ENCODE results near the gene PAM.
A peak's percentile ranks its signal among the peaks of the same experiment; 100 is the strongest.
"Not testable (repeated sequence)": the region's sequence is repeated elsewhere in the genome, so short reads cannot be mapped to it uniquely, and the experiment has no call there.

The PAM gene

DNA sequence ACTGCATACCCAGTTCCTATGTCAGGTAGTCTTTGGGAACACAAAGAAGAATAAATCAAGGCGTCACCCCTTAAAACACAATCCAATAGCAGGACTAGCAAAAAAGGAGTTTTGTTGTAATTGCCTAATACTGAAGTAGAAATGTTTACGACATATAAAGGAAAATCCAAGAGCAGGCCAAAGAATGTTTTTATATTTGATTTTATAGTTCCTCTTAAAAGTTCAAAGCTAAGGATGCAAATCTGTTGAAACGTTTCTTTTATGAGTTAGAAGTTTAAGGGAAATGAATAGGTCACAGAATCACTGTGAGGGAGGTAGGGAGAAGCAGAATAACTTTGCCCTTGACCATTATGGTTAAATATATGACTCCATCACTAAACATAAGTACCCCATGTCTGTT lies 136.1 kb downstream of the PAM start:
- FAIRE-seq: no peak
- DNase-seq (ENCODE audit: insufficient read length, low spot score): no peak

DNA sequence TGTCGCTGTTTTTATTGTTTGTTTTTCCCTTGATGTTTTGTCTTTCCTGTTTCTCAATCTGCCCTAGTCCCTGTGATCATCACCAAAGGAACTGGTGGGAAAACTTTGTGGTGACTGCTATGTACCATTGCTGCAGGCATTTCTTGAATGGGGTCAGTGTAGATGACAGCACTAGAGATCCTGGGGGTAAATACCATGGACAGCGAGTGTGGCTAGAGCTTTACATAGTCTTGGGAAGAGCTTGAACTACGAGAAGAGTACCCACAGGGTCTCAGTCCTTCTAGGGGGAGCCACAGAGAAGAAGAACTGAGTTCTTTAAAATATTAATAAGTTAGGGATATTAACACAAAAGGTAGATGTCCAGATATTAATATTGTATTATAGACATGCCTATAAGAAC lies 138.8 kb downstream of the PAM start:
- FAIRE-seq (no peak), DNase-seq (ENCODE audit: insufficient read length, low spot score) (no peak)

DNA sequence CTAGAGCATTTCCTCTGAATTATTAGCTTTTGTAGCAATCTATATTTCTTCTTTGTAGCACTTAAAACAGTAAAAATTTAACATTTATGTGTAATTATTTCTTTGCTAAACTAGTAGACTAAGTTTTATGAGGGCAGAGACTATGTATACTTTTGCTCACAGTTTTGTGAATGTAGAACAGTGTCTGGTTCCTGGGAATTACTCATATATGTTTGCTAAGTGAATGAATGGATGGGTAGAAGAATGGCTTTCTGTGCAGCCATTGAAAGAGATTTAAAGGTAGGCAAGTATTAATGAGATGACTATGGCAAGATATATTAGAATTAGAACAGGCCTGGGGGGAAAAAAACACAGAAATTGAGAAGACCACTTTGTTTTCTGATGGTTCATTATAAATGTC lies 140.1 kb downstream of the PAM start:
- FAIRE-seq (no peak), DNase-seq (ENCODE audit: insufficient read length, low spot score) (no peak)

DNA sequence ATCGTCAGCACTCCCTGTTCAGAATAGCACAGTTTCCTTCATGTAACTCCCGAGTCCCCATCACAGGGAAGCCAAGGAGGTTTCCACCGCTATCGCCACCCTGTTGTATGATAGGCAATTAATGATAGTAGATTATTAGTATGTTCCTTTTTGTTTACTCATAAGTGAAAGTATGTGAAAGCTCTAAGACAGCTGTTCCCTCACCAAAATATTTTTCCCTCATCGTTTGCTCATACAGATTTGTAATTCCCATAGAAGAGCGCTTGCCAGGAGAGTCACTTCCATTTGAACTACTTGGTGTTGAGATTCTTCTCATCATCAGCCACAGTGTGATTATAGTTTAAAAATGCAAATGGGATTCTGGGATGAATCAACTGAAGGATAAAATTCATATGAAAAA lies 140.9 kb downstream of the PAM start:
- FAIRE-seq (no peak), DNase-seq (ENCODE audit: insufficient read length, low spot score) (no peak)

DNA sequence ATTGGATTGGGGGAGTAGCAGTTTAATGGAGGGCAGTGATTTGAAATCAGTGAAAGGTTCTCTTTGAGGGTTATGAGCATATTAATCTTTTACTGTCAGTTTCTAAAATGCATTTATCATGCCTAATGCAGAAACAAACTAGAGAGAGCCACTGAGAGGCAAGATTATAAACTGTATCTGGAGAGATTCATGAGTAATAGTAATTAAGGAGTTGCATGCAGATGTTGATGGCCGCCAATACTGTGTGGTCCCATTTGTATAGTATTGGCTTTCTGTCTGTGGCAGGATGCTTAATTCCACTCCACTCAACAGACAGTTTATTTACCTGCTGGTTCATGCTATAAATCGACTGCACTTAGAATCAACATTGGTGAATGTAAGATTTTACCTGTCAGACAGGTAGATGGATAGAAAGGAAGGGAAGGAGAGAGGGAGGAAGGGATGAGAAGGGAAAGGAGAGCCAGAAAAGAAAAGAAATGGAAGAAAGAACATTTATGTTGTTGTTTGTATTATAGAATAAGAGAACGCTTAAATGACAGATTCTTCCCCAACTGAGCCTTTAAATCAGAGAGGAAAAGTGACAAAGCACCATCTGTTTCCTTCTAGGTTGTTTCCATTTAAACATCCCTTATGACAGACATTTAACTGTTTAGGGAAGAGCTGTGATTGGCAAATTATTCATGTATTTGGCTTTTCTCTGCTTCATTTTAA lies 146.5 kb downstream of the PAM start:
- DNase-seq (ENCODE audit: insufficient read length, low spot score) (no peak), FAIRE-seq (no peak)

DNA sequence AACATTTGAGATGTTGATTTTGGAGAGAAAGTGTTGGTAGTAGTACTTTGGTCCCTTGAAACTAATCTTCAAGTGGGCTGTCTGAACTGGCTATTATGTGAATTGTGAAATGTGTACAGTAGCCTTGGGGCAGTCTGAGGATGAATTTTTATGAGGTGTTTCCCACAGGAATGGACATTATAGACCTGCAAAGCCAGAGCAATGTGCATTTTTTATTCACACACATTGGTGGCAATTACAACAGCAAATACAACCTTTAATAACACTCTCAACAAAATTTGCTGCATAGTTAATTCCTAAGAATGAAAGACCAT lies 147.0 kb downstream of the PAM start:
- DNase-seq (ENCODE audit: insufficient read length, low spot score) (no peak), FAIRE-seq (no peak)

DNA sequence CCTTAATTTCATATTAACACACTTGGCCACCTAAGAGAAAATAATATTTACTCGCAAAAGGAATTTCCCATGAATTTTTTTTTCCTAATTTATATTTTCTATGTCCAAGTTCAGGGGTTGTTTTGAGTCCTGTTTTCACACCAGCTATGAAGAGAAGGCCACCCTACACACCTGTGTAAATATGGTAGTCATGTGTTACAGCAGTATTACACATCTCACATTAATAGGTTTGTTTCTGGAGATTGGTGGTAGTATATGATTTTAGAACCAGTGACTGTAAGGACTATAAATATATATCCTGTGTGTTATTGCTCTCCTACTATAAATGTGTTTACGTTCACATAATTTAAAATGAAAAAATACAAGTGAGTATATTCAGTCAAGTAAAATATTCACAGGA lies 147.5 kb downstream of the PAM start:
- DNase-seq (ENCODE audit: insufficient read length, low spot score): no peak
- FAIRE-seq: no peak

DNA sequence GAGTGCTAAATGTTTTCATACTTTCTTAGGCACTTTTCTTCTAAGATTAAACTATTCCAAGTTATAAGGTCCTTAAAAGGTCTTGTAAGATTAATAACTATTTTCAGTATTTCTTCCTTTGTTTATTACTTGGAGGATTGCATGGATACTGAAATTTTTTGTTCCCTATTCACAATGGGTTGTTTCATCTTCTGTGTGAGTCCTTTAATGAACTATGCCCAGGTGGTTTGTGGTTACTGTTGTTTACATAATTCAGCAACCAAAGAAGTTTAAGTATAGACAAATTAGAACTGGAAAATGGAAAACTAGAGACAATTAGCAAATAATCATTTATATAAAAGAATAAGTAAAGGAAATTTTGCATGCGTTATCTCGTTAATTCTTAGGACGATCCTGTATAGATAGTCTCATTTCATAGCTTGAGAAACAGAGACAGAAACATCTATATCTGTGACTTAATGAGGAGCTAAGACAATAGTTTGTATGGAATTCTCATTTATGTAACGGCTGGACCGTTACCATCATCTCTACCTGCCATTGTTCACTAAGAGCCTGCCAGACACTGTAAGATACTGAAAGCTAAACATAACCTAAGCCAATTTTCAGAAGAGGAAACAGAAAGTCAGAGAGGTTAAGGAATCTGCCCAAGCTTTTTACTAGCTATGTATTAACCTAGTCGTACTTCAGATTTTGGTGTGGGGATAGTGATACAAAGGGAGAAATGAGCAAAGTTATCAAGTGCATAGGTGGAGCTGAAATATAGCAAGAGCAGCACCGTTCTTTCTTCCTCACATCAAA lies 148.2 kb downstream of the PAM start:
- FAIRE-seq (no peak), DNase-seq (ENCODE audit: insufficient read length, low spot score) (no peak)

DNA sequence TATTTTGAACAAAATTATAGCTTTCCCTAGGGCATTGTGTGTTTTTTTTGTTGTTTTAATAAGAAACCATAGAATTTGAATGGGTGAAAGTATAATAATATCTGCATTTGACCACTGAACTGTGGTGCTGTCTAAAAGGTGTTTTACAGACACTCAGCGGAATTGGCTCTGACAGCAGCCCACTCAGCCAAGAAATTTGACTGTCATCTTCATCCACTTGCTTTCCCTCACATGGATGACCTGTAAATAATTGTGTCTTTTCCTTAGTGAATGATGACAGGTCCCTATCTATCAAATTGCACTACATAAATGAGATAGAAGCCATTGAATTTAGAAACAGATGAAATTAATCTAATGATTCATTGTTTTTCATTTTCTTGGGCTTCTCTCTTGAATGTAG lies 150.0 kb downstream of the PAM start:
- no peak for FAIRE-seq
- DNase-seq (ENCODE audit: insufficient read length, low spot score): no peak

DNA sequence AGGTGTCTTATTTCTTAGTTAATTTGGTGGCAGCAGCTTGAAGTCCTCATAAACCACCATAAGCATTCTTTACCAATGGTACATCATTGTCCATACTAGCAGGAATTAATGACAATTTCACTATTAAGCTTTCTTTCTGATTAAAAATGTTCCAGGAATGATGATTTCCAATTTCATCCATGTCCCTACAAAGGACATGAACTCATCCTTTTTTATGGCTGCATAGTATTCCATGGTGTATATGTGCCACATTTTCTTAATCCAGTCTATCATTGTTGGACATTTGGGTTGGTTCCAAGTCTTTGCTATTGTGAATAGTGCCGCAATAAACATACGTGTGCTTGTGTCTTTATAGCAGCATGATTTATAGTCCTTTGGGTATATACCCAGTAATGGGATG lies 152.0 kb downstream of the PAM start:
- DNase-seq (ENCODE audit: insufficient read length, low spot score): not testable (repeated sequence)

DNA sequence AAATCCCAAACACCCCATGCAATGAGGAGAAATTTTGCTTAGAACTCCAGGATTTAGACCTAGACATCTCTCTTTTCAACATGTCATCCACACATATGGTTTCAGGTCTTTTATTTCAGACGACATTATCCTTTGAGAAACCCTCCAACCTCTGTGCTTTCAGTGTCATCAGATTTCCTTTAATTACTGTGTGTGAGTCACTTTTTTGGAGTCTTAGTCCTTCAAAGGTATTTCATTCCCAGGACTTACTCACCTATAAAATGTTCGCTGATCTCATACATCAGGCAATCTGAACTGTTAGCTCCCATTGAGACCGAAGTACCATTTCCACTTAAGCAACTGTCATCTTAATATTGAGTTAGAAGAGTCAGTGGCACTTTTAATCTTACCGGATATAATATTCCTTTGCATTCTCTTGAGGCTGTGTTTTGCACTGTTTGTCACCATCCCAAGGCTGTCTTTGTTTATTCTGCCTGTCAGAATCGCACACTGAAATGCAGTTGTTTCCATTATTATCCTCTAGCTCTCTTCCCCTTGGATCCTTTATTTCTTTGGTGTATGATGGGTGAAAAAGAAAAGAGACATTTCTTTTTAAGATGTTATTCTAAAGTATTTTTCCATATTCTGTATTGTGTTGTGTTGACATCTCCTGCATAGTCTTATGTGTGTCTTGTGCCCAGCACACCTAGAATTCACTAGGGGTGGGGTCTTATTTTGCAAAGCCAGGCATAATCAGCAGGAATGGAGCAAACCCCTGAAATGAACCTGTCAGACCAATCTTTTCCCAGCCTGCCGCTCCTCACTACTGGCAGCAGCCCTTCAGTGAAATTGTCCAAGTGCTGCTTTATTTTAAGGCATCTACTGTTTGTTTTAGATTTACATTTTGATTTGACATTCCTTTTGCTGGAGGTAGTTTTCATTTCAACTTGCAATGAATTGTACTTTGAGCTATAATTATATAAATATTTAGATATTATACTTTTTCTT lies 155.4 kb downstream of the PAM start:
- FAIRE-seq (peak; percentile 49), DNase-seq (ENCODE audit: insufficient read length, low spot score) (peak; percentile 15)

More for the DNA sequence above, 152.0 kb downstream of the PAM start:
- FAIRE-seq: not testable (repeated sequence)

DNA sequence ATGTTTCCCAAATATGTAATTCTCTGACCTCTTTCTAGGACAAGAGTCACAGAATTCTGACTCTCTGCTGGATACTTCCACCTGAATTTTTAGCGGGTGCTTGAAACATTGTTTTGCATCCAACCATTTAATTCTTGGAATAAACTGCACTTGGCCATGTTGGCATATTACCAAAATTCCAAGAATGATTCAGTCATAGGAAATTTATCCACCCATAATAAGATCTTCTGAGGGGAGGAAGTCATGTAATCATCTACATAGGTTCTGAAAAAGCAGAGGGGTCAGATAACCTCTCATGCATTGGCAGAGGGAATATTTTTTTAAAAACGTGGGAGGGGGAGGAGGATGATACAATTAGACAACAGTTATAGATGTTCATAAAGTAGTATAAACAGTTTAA lies 156.9 kb downstream of the PAM start:
- FAIRE-seq (no peak), DNase-seq (ENCODE audit: insufficient read length, low spot score) (peak; percentile 29)

DNA sequence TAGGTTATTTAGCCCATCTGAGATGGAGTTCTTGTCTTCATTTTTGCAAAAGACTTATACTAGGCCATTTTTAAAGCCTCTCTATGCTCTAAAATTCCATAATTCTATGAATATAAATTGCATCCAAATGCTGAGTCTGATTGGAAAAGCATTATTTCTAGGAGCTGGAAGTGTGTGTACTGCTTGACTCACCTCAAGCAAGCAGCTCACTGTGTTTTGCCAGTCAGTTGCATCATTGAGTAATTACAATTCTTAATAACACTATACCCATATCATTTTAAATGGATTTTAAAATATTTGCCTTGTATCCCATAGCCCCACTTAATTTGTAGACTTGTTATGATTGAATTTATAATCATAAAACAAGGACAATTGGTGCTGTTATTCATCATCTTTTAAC lies 161.0 kb downstream of the PAM start:
- FAIRE-seq: no peak
- DNase-seq (ENCODE audit: insufficient read length, low spot score): no peak

DNA sequence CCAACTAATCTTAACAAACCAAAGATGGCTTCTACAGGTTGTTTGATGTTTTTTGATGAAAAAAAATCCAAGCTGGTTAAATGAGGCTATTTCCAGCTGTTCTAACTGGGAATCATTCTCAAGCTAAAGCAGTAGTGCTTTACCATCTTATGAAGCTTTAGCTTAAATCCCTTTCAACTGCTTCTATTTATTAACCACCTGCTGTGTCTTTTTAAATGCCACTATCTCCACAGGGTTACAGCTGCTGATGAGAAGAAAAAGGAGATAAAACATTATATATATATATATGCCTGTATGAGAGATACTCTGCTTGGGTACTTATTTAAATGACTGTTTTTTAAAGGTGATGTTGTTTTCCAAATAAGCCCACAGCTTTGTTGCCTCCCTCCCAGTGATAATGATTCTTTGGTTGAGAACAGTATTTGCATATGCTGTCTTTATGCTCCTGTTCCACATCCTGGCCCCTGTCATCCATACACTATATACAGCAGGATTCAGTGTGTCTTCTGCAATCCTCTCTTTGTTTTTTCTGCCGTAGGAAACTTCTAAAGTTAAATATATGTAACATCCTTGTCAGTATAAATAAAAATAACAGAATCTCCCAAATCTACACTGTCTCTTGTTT lies 164.0 kb downstream of the PAM start:
- DNase-seq (ENCODE audit: insufficient read length, low spot score) (no peak), FAIRE-seq (no peak)

DNA sequence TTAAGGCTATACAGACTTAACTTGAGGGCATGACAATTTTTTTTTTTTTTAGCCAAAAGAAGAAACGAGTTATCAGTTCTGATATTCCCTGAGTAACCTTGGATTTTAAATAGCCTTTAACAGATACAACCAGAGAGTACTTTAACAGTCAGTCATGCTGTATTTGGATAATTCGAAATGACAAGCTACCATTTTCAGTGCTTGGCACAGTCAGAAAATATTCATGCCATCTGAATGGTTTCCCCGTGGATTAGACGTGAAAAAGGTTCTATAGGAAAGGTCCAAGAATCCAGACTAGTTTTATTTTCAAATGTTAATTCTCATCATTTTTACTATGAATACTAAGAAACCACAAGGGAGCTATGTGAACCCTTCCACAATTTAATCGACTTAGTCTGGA lies 165.7 kb downstream of the PAM start:
- DNase-seq (ENCODE audit: insufficient read length, low spot score): no peak
- FAIRE-seq: no peak

DNA sequence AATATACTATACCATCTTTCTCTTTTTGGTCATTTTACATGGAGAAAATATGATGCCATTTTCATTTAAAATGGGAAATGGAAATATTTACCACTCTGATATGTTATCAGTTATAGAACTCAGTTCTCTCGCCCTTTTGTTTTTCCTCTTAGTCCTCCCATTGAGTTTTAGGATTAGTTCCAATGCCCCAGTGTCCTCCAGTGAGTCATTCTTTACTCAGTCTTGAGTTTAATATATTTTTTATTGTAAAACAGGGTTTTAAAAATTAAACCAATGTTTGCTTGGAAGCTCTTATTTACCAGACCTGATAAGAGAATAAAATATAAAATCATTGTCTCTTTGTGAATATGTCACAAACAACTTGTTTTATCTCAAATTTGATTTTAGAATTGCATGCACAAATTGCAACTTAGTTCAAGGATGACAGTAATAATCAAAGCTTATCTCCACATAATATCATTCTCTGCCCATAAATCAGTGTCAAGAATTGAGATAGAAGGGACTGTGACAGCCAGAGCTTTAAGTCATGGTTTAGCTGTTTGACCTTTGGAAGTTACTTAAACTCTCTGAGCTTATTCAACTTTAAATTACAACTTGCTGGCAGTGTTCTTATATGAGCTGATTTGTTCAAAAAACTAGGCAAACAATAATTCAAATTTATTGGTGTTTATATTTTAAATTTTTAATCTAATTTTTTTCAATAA lies 166.4 kb downstream of the PAM start:
- DNase-seq (ENCODE audit: insufficient read length, low spot score): no peak
- no peak for FAIRE-seq

DNA sequence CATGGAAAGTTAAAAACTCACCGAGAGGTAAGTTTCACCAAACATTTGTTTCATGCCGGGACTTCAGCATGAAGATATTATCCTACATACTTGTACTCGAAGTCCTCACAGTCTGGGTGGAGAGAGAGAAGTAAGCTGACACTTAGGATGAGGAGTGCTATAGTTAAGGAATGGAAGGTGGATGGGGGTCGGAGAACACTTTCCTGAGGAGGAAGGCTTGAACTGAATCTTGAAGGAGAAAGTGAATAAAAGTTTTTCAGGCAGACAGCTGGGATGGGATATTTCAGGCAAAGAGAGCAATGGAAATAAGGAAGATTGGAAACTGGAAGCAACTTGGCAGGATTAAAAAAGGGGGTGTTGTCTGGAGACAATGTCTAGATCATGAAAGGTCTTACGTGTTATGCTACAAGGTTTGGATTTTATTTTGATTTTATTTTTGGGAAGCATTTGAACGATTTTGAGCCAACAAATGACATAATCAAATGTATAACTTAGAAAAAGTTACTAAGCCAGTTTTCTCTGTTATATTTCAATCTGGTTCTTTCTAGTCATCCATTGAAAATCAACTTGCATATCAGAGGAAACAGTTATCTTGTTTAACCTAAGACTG lies 167.1 kb downstream of the PAM start:
- no peak for FAIRE-seq
- DNase-seq (ENCODE audit: insufficient read length, low spot score): no peak

DNA sequence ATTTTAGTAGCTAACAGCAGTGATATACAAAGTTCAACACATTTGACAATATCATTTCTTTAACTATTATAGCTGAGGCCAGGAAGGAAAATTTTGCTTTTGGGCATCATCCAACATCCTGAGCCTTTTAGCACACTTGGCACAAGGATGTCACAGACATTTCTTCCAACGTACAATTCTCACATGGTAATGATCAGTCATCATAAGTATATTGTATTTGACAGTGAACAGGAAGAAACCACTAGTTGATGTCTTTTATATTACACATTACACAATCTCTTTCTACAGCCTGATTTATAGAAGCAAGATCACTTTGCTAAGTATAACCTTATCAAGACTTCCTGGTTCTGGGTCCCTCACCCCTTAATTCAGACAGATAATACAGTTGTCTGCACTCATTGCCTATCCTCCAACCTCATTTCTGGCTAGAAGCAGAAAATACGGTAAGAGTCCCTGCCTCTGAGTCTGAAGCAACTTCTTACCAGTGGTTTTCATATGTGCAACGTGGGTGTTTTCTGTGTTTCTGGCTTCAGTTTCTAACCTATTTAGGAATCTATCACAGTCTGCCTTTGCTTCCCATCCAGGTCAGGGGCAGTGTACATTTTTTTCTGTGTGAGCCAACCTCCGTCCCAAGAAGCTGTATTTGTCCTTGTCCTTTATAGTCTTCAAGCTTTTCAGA lies 167.8 kb downstream of the PAM start:
- DNase-seq (ENCODE audit: insufficient read length, low spot score): no peak
- no peak for FAIRE-seq

DNA sequence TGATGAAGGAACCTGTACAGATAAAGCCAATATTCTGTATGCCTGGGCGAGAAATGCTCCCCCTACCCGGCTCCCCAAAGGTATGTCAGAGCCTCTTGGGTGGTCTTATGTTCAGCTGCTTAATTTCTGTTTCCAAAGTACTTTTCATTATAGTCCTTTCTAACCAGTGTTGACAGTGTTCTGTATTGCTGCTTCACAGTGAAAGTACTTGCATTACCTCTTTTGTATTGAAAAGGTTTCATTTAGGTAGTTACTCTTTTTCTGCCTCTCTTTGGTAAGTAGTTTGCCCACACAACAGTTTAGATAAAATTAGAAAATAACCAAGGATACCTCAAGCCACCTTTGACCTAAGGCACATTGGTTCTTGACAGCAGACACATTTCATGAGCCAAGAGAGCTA lies 169.9 kb downstream of the PAM start:
- FAIRE-seq (no peak), DNase-seq (ENCODE audit: insufficient read length, low spot score) (no peak)
